Measurements from ENCODE around the gene ZNF606. TPM values are rescaled to one million over a fixed set of nuclear protein-coding genes. Genes with fewer than 3 reads are reported as not detected.
A peak's percentile ranks its signal among the peaks of the same experiment; 100 is the strongest.
"Not testable (repeated sequence)": the region's sequence is repeated elsewhere in the genome, so short reads cannot be mapped to it uniquely, and the experiment has no call there.

The ZNF606 gene
- total RNA-seq, 1 donor from 2014 or later, result 28.1 TPM

DNA sequence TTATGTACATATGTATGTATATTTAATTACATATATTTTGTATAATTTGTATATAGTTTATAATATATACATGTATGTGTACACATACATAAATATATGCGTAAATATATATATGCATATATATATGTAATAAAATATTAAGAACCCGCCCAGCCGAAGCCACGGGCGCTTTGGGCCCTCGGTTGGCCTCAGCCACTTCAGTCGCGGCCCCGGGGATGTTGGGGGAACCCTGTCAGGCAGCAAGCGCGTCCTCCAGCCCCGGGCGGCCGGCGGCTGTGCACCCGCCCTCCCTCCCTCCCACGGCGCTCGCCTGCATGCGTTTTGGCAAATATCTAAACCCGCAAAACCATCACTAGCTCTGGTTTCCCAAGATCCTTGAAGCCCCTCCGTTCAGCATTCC is 7.9 kb upstream of the ZNF606 start:
- DNase-seq (ENCODE audit: low spot score), result no peak

GRCh38 chr19:58009666-58010301 is 7.2 kb upstream of the ZNF606 start:
- peak; percentile 91 for DNase-seq (ENCODE audit: low spot score)

DNA sequence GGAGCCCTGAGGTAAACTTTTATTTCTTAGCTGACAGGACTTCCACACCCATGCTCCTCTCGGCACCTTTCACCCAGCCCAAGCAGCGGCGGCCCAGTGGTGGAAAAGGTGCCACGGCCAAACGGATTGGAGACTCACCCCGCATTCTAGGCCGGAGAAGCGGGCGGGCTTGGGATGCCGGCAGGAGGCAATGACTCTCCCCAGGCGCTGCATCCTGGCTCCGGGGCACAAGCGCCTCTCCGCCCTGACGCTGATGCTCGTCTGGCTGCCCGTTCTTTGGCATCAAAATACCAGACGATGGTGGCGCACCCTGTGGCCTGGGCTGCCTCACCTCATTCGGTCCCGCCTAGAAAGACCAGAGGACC is 6.7 kb upstream of the ZNF606 start:
- no peak for DNase-seq (ENCODE audit: low spot score)

- DNase-seq (ENCODE audit: low spot score), result not testable (repeated sequence)
Measured at GRCh38 chr19:58008877-58009276, 6.3 kb upstream of the ZNF606 start.

DNA sequence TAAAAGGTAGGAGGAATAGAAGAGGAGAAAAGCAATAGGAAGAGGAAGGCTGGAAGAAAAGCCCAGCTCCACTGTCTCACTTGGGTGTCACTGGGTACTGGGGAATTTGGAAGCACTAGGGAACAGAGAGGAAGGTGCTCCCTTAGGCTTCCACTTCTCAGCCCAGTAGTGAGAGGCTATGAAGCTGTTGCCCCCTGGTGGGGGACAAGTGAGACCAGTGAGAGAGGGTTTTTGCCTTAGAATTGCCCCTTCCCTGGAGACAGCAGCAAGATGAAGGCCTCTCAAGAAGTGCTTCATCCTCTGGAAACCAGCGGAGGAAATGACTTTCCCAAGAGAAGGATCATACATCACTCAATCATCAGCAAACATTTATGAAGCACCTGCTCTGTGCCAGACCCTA is 4.7 kb upstream of the ZNF606 start:
- DNase-seq (ENCODE audit: low spot score), result no peak

DNA sequence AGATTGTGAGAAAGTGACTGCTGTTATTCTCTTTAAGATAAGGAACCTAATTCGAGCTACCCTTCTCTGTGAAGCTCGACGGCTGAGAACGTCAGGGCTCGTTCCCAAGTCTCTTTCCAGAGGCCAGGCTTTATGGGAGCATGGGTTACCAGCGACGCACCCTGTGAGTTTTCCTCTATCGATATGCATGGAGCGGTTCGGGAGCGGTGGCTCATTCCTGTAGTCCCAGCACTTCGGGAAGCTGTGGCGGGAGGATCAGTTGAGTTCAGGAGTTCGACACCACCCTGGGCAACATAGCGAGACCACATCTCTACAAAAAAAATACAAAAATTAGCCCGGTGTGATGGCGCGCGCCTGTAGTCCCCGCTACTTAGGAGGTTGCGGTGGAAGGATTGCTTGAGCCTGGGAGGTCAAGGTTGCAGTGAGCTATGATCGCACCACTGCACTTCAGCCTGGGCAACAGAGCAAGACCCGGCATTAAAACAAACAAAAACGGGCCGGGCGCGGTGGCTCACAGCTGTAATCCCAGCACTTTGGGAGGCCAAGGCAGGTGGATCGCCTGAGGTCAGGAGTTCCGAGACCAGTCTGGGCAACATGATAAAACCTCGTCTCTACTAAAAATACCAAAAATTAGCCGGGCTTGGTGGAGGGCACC is 681 bp upstream of the ZNF606 start:
- no peak for DNase-seq (ENCODE audit: low spot score)

GRCh38 chr19:58001895-58002369 is 688 bp downstream of the ZNF606 start:
- no peak for DNase-seq (ENCODE audit: low spot score)

DNA sequence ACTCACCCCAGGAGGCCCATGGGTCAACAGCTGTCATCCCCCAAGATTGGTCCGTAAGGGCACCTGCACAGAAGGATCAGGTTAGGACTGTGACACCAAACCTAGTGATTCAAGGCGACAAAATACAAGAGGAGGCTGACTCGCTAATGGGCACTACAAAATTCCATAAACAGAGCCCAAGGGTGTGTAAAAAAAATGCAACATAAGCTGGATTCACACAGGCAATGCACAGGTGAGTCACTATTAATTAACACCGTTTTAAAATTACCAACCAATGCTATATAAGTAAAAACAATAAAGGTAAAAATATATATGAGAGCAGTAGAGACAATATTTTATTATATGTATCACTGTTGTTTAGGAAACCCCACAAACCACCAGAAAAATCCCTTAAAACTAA is 1.9 kb downstream of the ZNF606 start:
- DNase-seq (ENCODE audit: low spot score), result no peak

DNA sequence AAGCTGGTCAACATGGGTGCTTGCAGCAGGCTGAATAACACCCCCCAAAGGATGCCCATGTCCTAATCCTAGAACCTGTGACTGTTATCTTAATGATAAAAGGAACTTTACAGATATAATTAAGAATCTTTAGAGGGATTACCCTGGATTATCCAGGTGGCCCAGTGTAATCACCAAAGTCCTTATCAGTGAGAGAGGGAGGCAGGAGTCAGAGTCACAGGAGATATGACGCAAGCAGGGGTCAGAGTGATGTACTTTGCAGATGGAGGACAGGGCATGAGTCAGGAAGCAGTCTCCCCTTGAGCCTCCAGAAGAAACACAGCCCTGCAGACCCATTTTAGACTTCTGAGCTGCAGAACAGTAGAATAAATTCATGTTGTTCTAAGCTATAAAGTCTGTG is 9.8 kb downstream of the ZNF606 start:
- no peak for DNase-seq (ENCODE audit: low spot score)

GRCh38 chr19:57978586-57979289 is 23.9 kb downstream of the ZNF606 start:
- no peak for DNase-seq (ENCODE audit: low spot score)

DNA sequence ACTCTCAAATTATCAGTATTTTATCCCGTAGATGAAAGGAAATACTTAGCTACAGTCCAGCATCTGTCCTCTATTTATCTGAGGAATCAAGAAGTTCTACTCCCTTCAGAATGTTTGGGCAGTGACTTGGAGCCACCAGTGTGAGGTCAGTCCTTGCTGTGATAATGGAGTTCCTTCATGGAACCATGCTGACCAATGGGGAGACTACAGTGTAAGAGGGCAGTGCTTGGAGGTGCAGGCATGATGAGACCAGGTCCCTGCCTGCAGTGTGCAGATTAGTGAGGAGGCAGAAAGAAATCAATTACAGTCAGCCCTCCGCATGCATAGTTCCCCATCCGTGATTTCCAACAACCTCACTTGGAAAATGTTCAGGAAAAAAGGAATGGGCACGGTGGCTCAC is 28.2 kb downstream of the ZNF606 start, which contains the start of gene C19orf18:
C19orf18 (minus strand) TSS at position 101 of the 400 bp plus-strand sequence. CDS start 102 bp downstream, outside the sequence.
- DNase-seq (ENCODE audit: low spot score), result no peak

- no peak for DNase-seq (ENCODE audit: low spot score)
Measured at GRCh38 chr19:57964761-57965160, 37.9 kb downstream of the ZNF606 start.

- no peak for DNase-seq (ENCODE audit: low spot score)
Measured at GRCh38 chr19:57961785-57962184, 40.8 kb downstream of the ZNF606 start.

- DNase-seq (ENCODE audit: low spot score), result no peak
Measured at GRCh38 chr19:57954996-57955395, 47.6 kb downstream of the ZNF606 start.

GRCh38 chr19:57949702-57950101 is 52.9 kb downstream of the ZNF606 start:
- no peak for DNase-seq (ENCODE audit: low spot score)

DNA sequence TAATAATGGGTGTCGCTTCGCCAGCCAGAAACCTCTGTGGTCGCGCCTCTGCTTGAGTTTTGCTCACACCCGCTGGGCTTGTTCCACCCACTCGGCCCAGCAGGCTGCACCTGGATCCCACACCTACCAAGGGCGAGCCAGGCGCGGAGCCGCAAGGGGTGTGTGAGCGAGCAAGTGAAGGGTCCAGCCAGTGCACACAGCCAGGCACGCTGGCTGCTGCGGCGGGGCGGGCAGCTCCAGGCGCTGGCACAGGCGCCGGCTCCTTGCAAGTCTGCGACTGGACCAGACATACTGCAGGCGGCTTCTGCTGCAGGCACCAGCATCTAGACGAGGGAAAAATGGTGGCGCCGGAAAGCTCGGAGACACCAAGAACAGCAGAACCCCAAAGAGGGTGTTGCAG is 53.3 kb downstream of the ZNF606 start:
- DNase-seq (ENCODE audit: low spot score), result no peak

GRCh38 chr19:57947419-57948134 is 55.0 kb downstream of the ZNF606 start, which contains the start of gene ZNF256:
ZNF256 (minus strand) TSS chr19:57947706; CDS start chr19:57947474, 232 bp downstream.
- peak; percentile 97 for DNase-seq (ENCODE audit: low spot score)

GRCh38 chr19:57947088-57947418 is 55.6 kb downstream of the ZNF606 start:
- DNase-seq (ENCODE audit: low spot score), result no peak

- no peak for DNase-seq (ENCODE audit: low spot score)
Measured at GRCh38 chr19:57946316-57946715, 56.3 kb downstream of the ZNF606 start.

DNA sequence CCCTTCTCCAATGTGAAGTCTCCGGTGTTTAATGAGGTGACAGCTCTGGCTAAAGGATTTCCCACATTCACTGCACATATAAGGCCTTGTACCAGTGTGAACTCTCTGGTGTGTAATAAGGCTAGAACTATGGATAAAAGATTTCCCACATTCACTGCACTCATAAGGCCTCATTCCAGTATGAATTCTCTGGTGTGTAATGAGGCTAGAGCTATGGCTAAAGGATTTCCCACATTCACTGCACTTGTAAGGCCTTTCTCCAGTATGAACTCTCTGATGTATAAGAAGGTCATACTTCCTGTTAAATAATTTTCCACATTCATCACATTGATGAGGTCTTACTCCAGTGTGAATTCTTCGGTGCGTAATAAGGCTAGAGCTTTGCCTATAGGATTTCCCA is 61.0 kb downstream of the ZNF606 start:
- DNase-seq (ENCODE audit: low spot score), result no peak

GRCh38 chr19:57935731-57936130 is 66.9 kb downstream of the ZNF606 start:
- no peak for DNase-seq (ENCODE audit: low spot score)
